Loucy (cell line): ENCODE data around the gene MSL3.
A peak's percentile ranks its signal among the peaks of the same experiment; 100 is the strongest.

Source experiments
- H2AFZ ChIP-seq: fragments of 200-600 bp; sonication (generic); 2 replicates; pipeline ENCODE4 v1.6.0; 2016; ENCODE audit warnings: antibody characterized with exemption, mild to moderate bottlenecking, low read length, moderate library complexity
- H3F3A ChIP-seq: fragments of 200-600 bp; 2 replicates; pipeline ENCODE4 v1.6.0; 2016; ENCODE audit warnings: antibody characterized with exemption, low read depth, mild to moderate bottlenecking
- H3K27me3 ChIP-seq: fragments of 200-600 bp; sonication (generic); 2 replicates; pipeline ENCODE4 v1.6.1; 2014; ENCODE audit warnings: low read length, mild to moderate bottlenecking; ENCODE audit not compliant: insufficient read depth, poor library complexity, severe bottlenecking
- H3K36me3 ChIP-seq: fragments of 200-600 bp; sonication (generic); 2 replicates; pipeline ENCODE4 v1.6.1; 2016; ENCODE audit warnings: low read length; ENCODE audit not compliant: insufficient read depth
- H3K4me1 ChIP-seq: fragments of 200-600 bp; sonication (generic); 2 replicates; pipeline ENCODE4 v1.5.1; 2014; ENCODE audit warnings: low read length, mild to moderate bottlenecking; ENCODE audit not compliant: insufficient read depth, poor library complexity, severe bottlenecking
- H3K4me2 ChIP-seq: fragments of 200-600 bp; sonication (generic); 2 replicates; pipeline ENCODE4 v1.6.0; 2014; ENCODE audit warnings: antibody characterized with exemption, low read length, low read depth, mild to moderate bottlenecking; ENCODE audit not compliant: poor library complexity, severe bottlenecking
- H3K4me3 ChIP-seq: fragments of 200-600 bp; sonication (generic); 2 replicates; pipeline ENCODE4 v1.5.1; 2014; ENCODE audit warnings: low read length, mild to moderate bottlenecking, mixed read lengths; ENCODE audit not compliant: poor library complexity, severe bottlenecking
- H3K79me2 ChIP-seq: fragments of 200-600 bp; sonication (generic); 2 replicates; pipeline ENCODE4 v1.6.1; 2014; ENCODE audit warnings: low read length; ENCODE audit not compliant: insufficient read depth
- H3K9ac ChIP-seq: fragments of 200-600 bp; sonication (generic); 2 replicates; pipeline ENCODE4 v1.6.0; 2014; ENCODE audit warnings: mild to moderate bottlenecking, low read depth, low read length, moderate library complexity; ENCODE audit not compliant: poor library complexity, severe bottlenecking
- H3K9me2 ChIP-seq: fragments of 200-600 bp; sonication (generic); replicated peaks from 2 replicates; pipeline ENCODE4 v1.6.1; 2016; ENCODE audit warnings: low read depth, low read length, mixed read lengths
- H3K9me3 ChIP-seq: fragments of 200-600 bp; sonication (generic); 2 replicates; pipeline ENCODE4 v1.6.1; 2014; ENCODE audit warnings: mild to moderate bottlenecking, antibody characterized with exemption, low read length, low read depth; ENCODE audit not compliant: insufficient read depth
- H4K20me1 ChIP-seq: fragments of 200-600 bp; sonication (generic); 2 replicates; pipeline ENCODE4 v1.6.0; 2014; ENCODE audit warnings: antibody characterized with exemption, low read length, mild to moderate bottlenecking; ENCODE audit not compliant: insufficient read depth, poor library complexity, severe bottlenecking
- CTCF ChIP-seq: fragments of 200-600 bp; sonication (generic); conservative IDR thresholded peaks from 2 replicates; pipeline ENCODE4 v1.5.1; 2014; ENCODE audit warnings: mild to moderate bottlenecking, antibody characterized with exemption, low read length
- EZH2phosphoT487 ChIP-seq: fragments of 200-600 bp; IDR thresholded peaks from 2 replicates; pipeline ENCODE4 v1.6.1; 2018; ENCODE audit warnings: antibody characterized with exemption, mild to moderate bottlenecking, moderate library complexity, borderline replicate concordance

MSL3 gene

GRCh38 chrX:11758400-11759171, 549 bp downstream of the MSL3 start:
- Histone ChIP-seq H3K4me3 (peak overlapping the region; percentile 87), H3K9me2 (no peaks in the 10 kb centered on the region), H2AFZ (peak overlapping the region; percentile 92), H3K9me3 (no peaks in the 10 kb centered on the region), H4K20me1 (no peaks in the 10 kb centered on the region), H3K79me2 (peaks cover 13% of the 10 kb centered on the region; the same call in 1 of the 2 replicates), H3F3A (no peaks in the 10 kb centered on the region), H3K9ac (peak overlapping the region; percentile 78), H3K4me1 (peaks cover 5% of the 10 kb centered on the region), H3K27me3 (no peaks in the 10 kb centered on the region), H3K36me3 (peaks cover 10% of the 10 kb centered on the region; the same call in 1 of the 2 replicates), H3K4me2 (peak overlapping the region; percentile 96)
- TF ChIP-seq CTCF (peak; percentile 41), EZH2phosphoT487 (no peak)

GRCh38 chrX:11759172-11759460, 1.1 kb downstream of the MSL3 start:
- Histone ChIP-seq H3K27me3 (no peaks in the 10 kb centered on the region), H3K4me3 (peak overlapping the region; percentile 87), H3K79me2 (peaks cover 13% of the 10 kb centered on the region; the same call in 1 of the 2 replicates), H3K9me3 (no peaks in the 10 kb centered on the region), H3K36me3 (peaks cover 15% of the 10 kb centered on the region; the same call in 1 of the 2 replicates), H3K4me1 (peaks cover 5% of the 10 kb centered on the region), H3K9me2 (no peaks in the 10 kb centered on the region), H3K9ac (peak overlapping the region; percentile 78), H4K20me1 (no peaks in the 10 kb centered on the region), H3K4me2 (peak overlapping the region; percentile 96), H3F3A (no peaks in the 10 kb centered on the region), H2AFZ (peak overlapping the region; percentile 92)
- TF ChIP-seq CTCF (no peak), EZH2phosphoT487 (no peak)

GRCh38 chrX:11759461-11760311, 1.6 kb downstream of the MSL3 start:
- Histone ChIP-seq H3K9ac (peak overlapping the region; percentile 78), H3K79me2 (peaks cover 13% of the 10 kb centered on the region; the same call in 1 of the 2 replicates), H3K27me3 (no peaks in the 10 kb centered on the region), H3F3A (no peaks in the 10 kb centered on the region), H3K4me1 (peaks cover 5% of the 10 kb centered on the region), H3K36me3 (peaks cover 17% of the 10 kb centered on the region; the same call in 1 of the 2 replicates), H4K20me1 (no peaks in the 10 kb centered on the region), H3K4me2 (peak overlapping the region; percentile 96), H3K4me3 (peak overlapping the region; percentile 87), H2AFZ (peak overlapping the region; percentile 46), H3K9me3 (no peaks in the 10 kb centered on the region), H3K9me2 (no peaks in the 10 kb centered on the region)
- TF ChIP-seq EZH2phosphoT487, result no peak
- no peak for TF ChIP-seq CTCF
